Suprapubic skin (tissue), 4 donors: ENCODE results near the gene UGGT2. TPM values are rescaled to one million over a fixed set of nuclear protein-coding genes. Genes with fewer than 3 reads are reported as not detected.

ENCODE experiments used
- DNase-seq, 2 donors: peaks; one replicate each; pipeline ENCODE4 v3.0.0-alpha.2; 2019; ENCODE audit warnings: low spot score in 2 of 2
- H3K27ac ChIP-seq: fragments of 200-600 bp; sonication (generic); one replicate; pipeline ENCODE4 v1.5.1; 2019
- H3K27me3 ChIP-seq: fragments of 200-600 bp; sonication (generic); one replicate; pipeline ENCODE4 v1.5.1; 2019
- H3K36me3 ChIP-seq: fragments of 200-600 bp; sonication (generic); one replicate; pipeline ENCODE4 v1.5.1; 2019
- H3K4me1 ChIP-seq: fragments of 200-600 bp; sonication (generic); one replicate; pipeline ENCODE4 v1.5.1; 2019
- H3K4me3 ChIP-seq: fragments of 200-600 bp; sonication (generic); one replicate; pipeline ENCODE4 v1.5.1; 2019; ENCODE audit warnings: mild to moderate bottlenecking
- H3K9me3 ChIP-seq: fragments of 200-600 bp; sonication (generic); one replicate; pipeline ENCODE4 v1.5.1; 2019
- EP300 ChIP-seq: sonication (generic); formaldehyde crosslinking; IDR thresholded peaks from one replicate; pipeline ENCODE4 v1.6.1; 2017; ENCODE audit warnings: antibody characterized with exemption
- POLR2A ChIP-seq, 2 donors: fragments of 450-650 bp; IDR thresholded peaks; one replicate each; pipeline ENCODE4 v1.6.1; 2017; ENCODE audit warnings: antibody characterized with exemption in 2 of 2, mild to moderate bottlenecking in 2 of 2, moderate library complexity in 2 of 2
- POLR2AphosphoS5 ChIP-seq, 3 donors: sonication (generic); formaldehyde crosslinking; IDR thresholded peaks; one replicate each; pipeline ENCODE4 v1.6.1; 2017; ENCODE audit warnings: antibody characterized with exemption in 3 of 3
- WGBS: methylation state at CpG from one replicate; pipeline ENCODE4 v1.1.5; 2018; 5-methylcytosine and 5-hydroxymethylcytosine counted together
- total RNA-seq, 4 donors: library from RNA; depleted of rRNA; stranded (reverse); fragments of >200 nt; gene quantifications; one replicate each; pipeline ENCODE4 v1.1.0, GENCODE V29; 2016
- TF ChIP-seq, protein P1 (sequence below), 2 donors: fragments of 200-600 bp in 1 of 2; fragments of 450-650 bp in 1 of 2; sonication (generic) in 1 of 2; IDR thresholded peaks; one replicate each; pipeline ENCODE4 v1.5.1; 2016 to 2019; ENCODE audit warnings: antibody characterized with exemption in 2 of 2, mild to moderate bottlenecking in 1 of 2, moderate library complexity in 1 of 2

Gene UGGT2
- total RNA-seq, 4 donors from 2014 or later, result 11.8 to 38.9 (median 13.7) TPM

- no peak overlapping the region for H3K27ac ChIP-seq
- no peaks in the 10 kb centered on the region for H3K4me1 ChIP-seq
- WGBS, result 60% methylated on average over 2 of the region's 4 CpGs
- DNase-seq, result no peak
- TF ChIP-seq POLR2A (IDR thresholded peaks at IDR 0.05), result no peak
- TF ChIP-seq, protein P1, sequence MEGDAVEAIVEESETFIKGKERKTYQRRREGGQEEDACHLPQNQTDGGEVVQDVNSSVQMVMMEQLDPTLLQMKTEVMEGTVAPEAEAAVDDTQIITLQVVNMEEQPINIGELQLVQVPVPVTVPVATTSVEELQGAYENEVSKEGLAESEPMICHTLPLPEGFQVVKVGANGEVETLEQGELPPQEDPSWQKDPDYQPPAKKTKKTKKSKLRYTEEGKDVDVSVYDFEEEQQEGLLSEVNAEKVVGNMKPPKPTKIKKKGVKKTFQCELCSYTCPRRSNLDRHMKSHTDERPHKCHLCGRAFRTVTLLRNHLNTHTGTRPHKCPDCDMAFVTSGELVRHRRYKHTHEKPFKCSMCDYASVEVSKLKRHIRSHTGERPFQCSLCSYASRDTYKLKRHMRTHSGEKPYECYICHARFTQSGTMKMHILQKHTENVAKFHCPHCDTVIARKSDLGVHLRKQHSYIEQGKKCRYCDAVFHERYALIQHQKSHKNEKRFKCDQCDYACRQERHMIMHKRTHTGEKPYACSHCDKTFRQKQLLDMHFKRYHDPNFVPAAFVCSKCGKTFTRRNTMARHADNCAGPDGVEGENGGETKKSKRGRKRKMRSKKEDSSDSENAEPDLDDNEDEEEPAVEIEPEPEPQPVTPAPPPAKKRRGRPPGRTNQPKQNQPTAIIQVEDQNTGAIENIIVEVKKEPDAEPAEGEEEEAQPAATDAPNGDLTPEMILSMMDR (IDR thresholded peaks at IDR 0.05), result no peak
- no peak for TF ChIP-seq POLR2AphosphoS5 (IDR thresholded peaks at IDR 0.05)
- no peak for TF ChIP-seq EP300
- no peaks in the 10 kb centered on the region for H3K36me3 ChIP-seq
- H3K4me3 ChIP-seq, result no peak overlapping the region
- no peaks in the 10 kb centered on the region for H3K9me3 ChIP-seq
- H3K27me3 ChIP-seq, result no peaks in the 10 kb centered on the region
Measured at GRCh38 chr13:95754069-95754468, 299.1 kb downstream of the UGGT2 start.

DNA sequence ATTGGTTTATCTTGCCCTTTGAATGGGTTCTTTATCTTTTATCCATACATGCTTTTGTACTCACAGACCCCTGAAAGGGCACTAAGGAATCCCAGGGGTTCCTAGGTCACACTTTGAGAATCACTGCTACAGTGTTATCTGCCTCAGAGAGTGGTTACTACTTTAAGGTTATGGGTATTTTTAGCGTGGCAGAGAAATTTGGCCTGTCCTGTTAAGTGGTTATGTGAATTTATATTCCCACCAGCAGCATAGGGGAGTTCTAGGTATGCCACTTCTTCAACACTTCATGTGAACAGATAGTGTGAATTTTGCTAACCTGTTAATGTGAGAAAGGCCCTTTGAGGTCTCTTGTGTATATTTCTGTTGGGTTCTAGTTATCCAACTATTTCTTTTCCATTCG is 300.5 kb downstream of the UGGT2 start:
- H3K9me3 ChIP-seq, result no peaks in the 10 kb centered on the region
- no peaks in the 10 kb centered on the region for H3K36me3 ChIP-seq
- no peaks in the 10 kb centered on the region for H3K4me1 ChIP-seq
- no peak for TF ChIP-seq POLR2AphosphoS5 (IDR thresholded peaks at IDR 0.05)
- TF ChIP-seq, protein P1 (IDR thresholded peaks at IDR 0.05), result no peak
- TF ChIP-seq EP300, result no peak
- no peak for TF ChIP-seq POLR2A (IDR thresholded peaks at IDR 0.05)
- DNase-seq, result no peak
- no peak overlapping the region for H3K4me3 ChIP-seq
- H3K27me3 ChIP-seq, result no peaks in the 10 kb centered on the region
- 90% methylated on average over 2 of the region's 2 CpGs for WGBS
- no peak overlapping the region for H3K27ac ChIP-seq

Other genes with a start within 250 kb of the UGGT2 start
- gene HS6ST3, start 36.7 kb upstream of the UGGT2 start, total RNA-seq, result under 1 TPM; 0.08 to 0.47 (median 0.41) TPM